ENCODE data around the gene GLG1. TPM values are rescaled to one million over a fixed set of nuclear protein-coding genes. Genes with fewer than 3 reads are reported as not detected.

Gene GLG1
- total RNA-seq, 1 experiment from 2014 or later, result 135 TPM

DNA sequence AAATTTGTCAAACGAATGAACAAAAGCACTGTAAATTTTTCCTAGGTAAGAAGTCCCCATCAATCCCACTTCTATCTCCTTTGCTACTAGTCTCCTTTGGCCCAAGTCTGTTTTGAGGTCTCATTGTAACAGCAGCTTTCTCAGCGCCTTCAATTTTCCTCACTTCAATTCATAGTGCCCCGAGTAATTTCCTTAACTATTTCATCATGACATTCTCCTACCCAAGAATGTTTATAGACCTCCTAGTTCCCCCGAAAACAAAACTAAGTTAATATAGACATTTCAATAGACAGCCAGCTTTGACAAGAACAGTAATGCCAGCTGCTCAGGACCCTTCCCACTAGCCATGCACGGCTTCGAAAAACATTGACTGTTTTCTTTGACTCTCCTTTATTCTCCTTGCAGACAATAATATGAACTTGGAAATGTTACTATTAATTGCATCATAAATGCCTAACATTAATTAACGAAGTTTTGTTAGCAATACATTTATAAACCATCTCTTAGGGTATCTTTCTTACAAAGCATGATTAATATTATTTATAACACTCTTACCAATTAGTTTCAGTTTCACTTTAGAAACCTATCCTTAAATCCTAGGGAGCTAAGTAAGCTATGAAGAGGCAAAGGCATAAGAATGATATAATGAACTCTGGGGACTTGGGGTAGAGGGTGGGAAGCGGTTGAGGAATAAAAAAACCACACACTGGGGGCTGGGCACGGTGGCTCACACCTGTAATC lies 22.8 kb downstream of the GLG1 start:
- no peaks in the 10 kb centered on the region for H3K23me2 ChIP-seq (ENCODE audit: insufficient read length, low read depth, low read length, poor library complexity, severe bottlenecking)
- H3K4me1 ChIP-seq (ENCODE audit: insufficient read depth, low read length), result no peaks in the 10 kb centered on the region
- no peaks in the 10 kb centered on the region for H3K27me3 ChIP-seq (ENCODE audit: insufficient read depth, low read length)
- no peak overlapping the region for H4K8ac ChIP-seq (replicated peaks; ENCODE audit: insufficient read length, low read depth, low read length)
- no peak overlapping the region for H4K91ac ChIP-seq (ENCODE audit: insufficient read length, low read depth, low read length)
- no peak overlapping the region for H2BK5ac ChIP-seq (ENCODE audit: insufficient read length, low read length)
- no peak for DNase-seq
- no peaks in the 10 kb centered on the region for H3K9me3 Mint-ChIP-seq
- no peak overlapping the region for H2BK12ac ChIP-seq (ENCODE audit: insufficient read length, low read depth, low read length)
- H3K4me3 Mint-ChIP-seq, result no peak overlapping the region
- H3K18ac ChIP-seq (ENCODE audit: insufficient read length, low read depth, low read length), result no peak overlapping the region
- H3K4me1 Mint-ChIP-seq, result peaks cover 5 to 7% of the 10 kb centered on the region in 2 experiments
- H2AFZ ChIP-seq (ENCODE audit: low read length), result no peak overlapping the region
- TF ChIP-seq, protein P1, sequence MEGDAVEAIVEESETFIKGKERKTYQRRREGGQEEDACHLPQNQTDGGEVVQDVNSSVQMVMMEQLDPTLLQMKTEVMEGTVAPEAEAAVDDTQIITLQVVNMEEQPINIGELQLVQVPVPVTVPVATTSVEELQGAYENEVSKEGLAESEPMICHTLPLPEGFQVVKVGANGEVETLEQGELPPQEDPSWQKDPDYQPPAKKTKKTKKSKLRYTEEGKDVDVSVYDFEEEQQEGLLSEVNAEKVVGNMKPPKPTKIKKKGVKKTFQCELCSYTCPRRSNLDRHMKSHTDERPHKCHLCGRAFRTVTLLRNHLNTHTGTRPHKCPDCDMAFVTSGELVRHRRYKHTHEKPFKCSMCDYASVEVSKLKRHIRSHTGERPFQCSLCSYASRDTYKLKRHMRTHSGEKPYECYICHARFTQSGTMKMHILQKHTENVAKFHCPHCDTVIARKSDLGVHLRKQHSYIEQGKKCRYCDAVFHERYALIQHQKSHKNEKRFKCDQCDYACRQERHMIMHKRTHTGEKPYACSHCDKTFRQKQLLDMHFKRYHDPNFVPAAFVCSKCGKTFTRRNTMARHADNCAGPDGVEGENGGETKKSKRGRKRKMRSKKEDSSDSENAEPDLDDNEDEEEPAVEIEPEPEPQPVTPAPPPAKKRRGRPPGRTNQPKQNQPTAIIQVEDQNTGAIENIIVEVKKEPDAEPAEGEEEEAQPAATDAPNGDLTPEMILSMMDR (conservative IDR thresholded peaks at IDR 0.05), result no peak
- no peak overlapping the region for H3K4me2 ChIP-seq (ENCODE audit: insufficient read depth, insufficient read length, low read length)
- no peak overlapping the region for H3K27ac ChIP-seq (ENCODE audit: insufficient read length, low read depth, low read length)
- H2BK120ac ChIP-seq (ENCODE audit: low read depth, low read length, poor library complexity, severe bottlenecking), result no peak overlapping the region
- no peaks in the 10 kb centered on the region for H3K9me3 ChIP-seq (ENCODE audit: control insufficient read depth, low read depth, low read length)
- H4K5ac ChIP-seq (ENCODE audit: insufficient read length, low read depth, low read length), result no peak overlapping the region
- no CpG with 5 or more reads among the region's 9 CpGs for WGBS (ENCODE audit: extremely low coverage, insufficient read length, low lambda C conversion rate)
- no peak overlapping the region for H3K9ac ChIP-seq (ENCODE audit: extremely low read depth, insufficient read length, low read length)
- peaks cover 0 to 6% (median 5%) of the 10 kb centered on the region in 3 experiments; a peak in 3 of 7 replicates for H3K36me3 Mint-ChIP-seq (ENCODE audit: insufficient read depth in 1 of 3, low read depth in 3 of 3)
- H2BK20ac ChIP-seq (ENCODE audit: low read depth, low read length, poor library complexity, severe bottlenecking), result no peak overlapping the region
- H3K56ac ChIP-seq (ENCODE audit: insufficient read length, low read depth, low read length), result no peak overlapping the region
- H3K79me1 ChIP-seq (ENCODE audit: insufficient read depth, low read depth, low read length, poor library complexity, severe bottlenecking), result peaks cover 13% of the 10 kb centered on the region
- H3K14ac ChIP-seq (ENCODE audit: insufficient read depth, low read length), result no peak overlapping the region
- H3T11ph ChIP-seq (ENCODE audit: low read length), result no peak overlapping the region
- no peak overlapping the region for H2AK5ac ChIP-seq (ENCODE audit: insufficient read length, low read length)
- no peaks in the 10 kb centered on the region for H3K27me3 Mint-ChIP-seq (ENCODE audit: low read depth)
- no peak overlapping the region for H3K23ac ChIP-seq (ENCODE audit: insufficient read length, low read depth, low read length)
- no peak overlapping the region for H3K4ac ChIP-seq (ENCODE audit: low read depth, low read length)
- H4K20me1 ChIP-seq (ENCODE audit: control insufficient read depth, insufficient read depth, insufficient read length), result peaks cover 2% of the 10 kb centered on the region
- H3K79me2 ChIP-seq (ENCODE audit: insufficient read depth, low read length), result peaks cover 11% of the 10 kb centered on the region; the same call in 1 of the 2 replicates
- peak overlapping the region in 1 of 3 experiments; percentile 23; a peak in 2 of 7 replicates for H3K27ac Mint-ChIP-seq
- no peak overlapping the region for H2BK15ac ChIP-seq (ENCODE audit: low read depth, low read length)

Data from H9 (cell line).